Measurements from ENCODE around the gene TOMM34. TPM values are rescaled to one million over a fixed set of nuclear protein-coding genes. Genes with fewer than 3 reads are reported as not detected.

TOMM34 gene
- total and polyA plus RNA-seq, 2 of the 13 experiments (the other 11 are each of a cell fraction or from before 2014, with no cell fraction given): 36.2 to 52.0 TPM

GRCh38 chr20:44909872-44910689, 50.1 kb downstream of the TOMM34 start, which contains the start of gene PABPC1L (continued):
- TF ChIP-seq THRA (CRISPR knock-in tag; IDR thresholded peaks at IDR 0.05; ENCODE audit: borderline replicate concordance): peak; percentile 79
- 0 out of 2 replicates have a peak, but pooled peaks have one; percentile 16 for TF ChIP-seq THAP7 (CRISPR knock-in tag; IDR thresholded peaks at IDR 0.05)
- no peak; the same call in 1 of the 2 replicates for TF ChIP-seq TARDBP (CRISPR knock-in tag; IDR thresholded peaks at IDR 0.05)
- TF ChIP-seq ZNF24 (IDR thresholded peaks at IDR 0.05): no peak
- TF ChIP-seq FOXO1 (CRISPR knock-in tag; IDR thresholded peaks at IDR 0.05): no peak; the same call in none of the 2 replicates
- peak; percentile 84; the same call in 1 of the 2 replicates for TF ChIP-seq ELF4 (CRISPR knock-in tag; IDR thresholded peaks at IDR 0.05; ENCODE audit: borderline replicate concordance)
- 0 out of 2 replicates have a peak, but pooled peaks have one; percentile 32 for TF ChIP-seq ZFP37 (CRISPR knock-in tag; IDR thresholded peaks at IDR 0.05; ENCODE audit: borderline replicate concordance)
- peak; percentile 32; the same call in 1 of the 2 replicates for TF ChIP-seq ZSCAN25 (CRISPR knock-in tag; IDR thresholded peaks at IDR 0.05)
- TF ChIP-seq TGIF2 (CRISPR knock-in tag; IDR thresholded peaks at IDR 0.05): peak; percentile 65; the same call in 1 of the 2 replicates
- peak; percentile 66; the same call in 1 of the 2 replicates for TF ChIP-seq ZNF790 (CRISPR knock-in tag; IDR thresholded peaks at IDR 0.05; ENCODE audit: borderline replicate concordance)
- TF ChIP-seq ELF1 (CRISPR knock-in tag; IDR thresholded peaks at IDR 0.05): peak; percentile 58; the same call in 1 of the 2 replicates
- peak; percentile 82; the same call in 1 of the 2 replicates for TF ChIP-seq NFKB2 (CRISPR knock-in tag; IDR thresholded peaks at IDR 0.05; ENCODE audit: borderline replicate concordance)
- TF ChIP-seq SIN3A (IDR thresholded peaks at IDR 0.05; ENCODE audit: borderline replicate concordance, low read depth, low read length): peak; percentile 84; the same call in 1 of the 2 replicates
- 0 out of 2 replicates have a peak, but pooled peaks have one; percentile 48 for TF ChIP-seq MTF1 (CRISPR knock-in tag; IDR thresholded peaks at IDR 0.05)
- peak; percentile 44; the same call in 1 of the 2 replicates for TF ChIP-seq ATF2 (CRISPR knock-in tag; IDR thresholded peaks at IDR 0.05)
- peak; percentile 39 for TF ChIP-seq ZNF781 (CRISPR knock-in tag; IDR thresholded peaks at IDR 0.05; ENCODE audit: borderline replicate concordance, not compliant biosample characterization)
- no peak; the same call in 1 of the 2 replicates for TF ChIP-seq ZKSCAN8 (CRISPR knock-in tag; IDR thresholded peaks at IDR 0.05; ENCODE audit: borderline replicate concordance)
- peak; percentile 15; the same call in 1 of the 2 replicates for TF ChIP-seq ADNP (CRISPR knock-in tag; IDR thresholded peaks at IDR 0.05)
- no peak for TF ChIP-seq MLXIP (CRISPR knock-in tag; IDR thresholded peaks at IDR 0.05; ENCODE audit: borderline replicate concordance)
- TF ChIP-seq CHD2 (IDR thresholded peaks at IDR 0.05; ENCODE audit: low read depth, low read length): peak; percentile 19; the same call in 1 of the 2 replicates
- peak; percentile 92 for TF ChIP-seq AHR (CRISPR knock-in tag; IDR thresholded peaks at IDR 0.05)
- TF ChIP-seq MED13 (CRISPR knock-in tag; IDR thresholded peaks at IDR 0.05): peak; percentile 59; the same call in 1 of the 2 replicates
- no peak for TF ChIP-seq ARNT (IDR thresholded peaks at IDR 0.05)
